GM19351 (cell line): Measurements from ENCODE around the gene CMA1.
"Not testable (repeated sequence)": the region's sequence is repeated elsewhere in the genome, so short reads cannot be mapped to it uniquely, and the experiment has no call there.

Source experiments
- ATAC-seq: cut with Tn5 transposase; IDR thresholded peaks from one replicate; pipeline ENCODE4 v1.9.1; 2021; ENCODE audit warnings: mild to moderate bottlenecking, moderate library complexity; ENCODE audit not compliant: unreplicated experiment

The CMA1 gene

GRCh38 chr14:24508155-24508840 is at the start of gene CMA1:
Gene CMA1, minus strand, starts transcription at chr14:24508265. Its CDS starts 30 bp downstream, at chr14:24508235.
- peak; percentile 63 for ATAC-seq

- ATAC-seq, result no peak
These were observed 48.7 kb upstream of the CMA1 start for GRCh38 chr14:24556756-24557155.

- ATAC-seq, result not testable (repeated sequence)
These were observed 41.0 kb upstream of the CMA1 start for GRCh38 chr14:24549064-24549463.

- ATAC-seq, result no peak
These were observed 34.4 kb upstream of the CMA1 start for GRCh38 chr14:24542346-24542936.

GRCh38 chr14:24535737-24536136 is 27.7 kb upstream of the CMA1 start:
- ATAC-seq, result peak; percentile 43

- ATAC-seq, result no peak
These were observed 26.2 kb upstream of the CMA1 start for GRCh38 chr14:24534286-24534685.

GRCh38 chr14:24525877-24526620 is 18.0 kb upstream of the CMA1 start:
- ATAC-seq, result not testable (repeated sequence)

- ATAC-seq, result no peak
These were observed 10.8 kb upstream of the CMA1 start for GRCh38 chr14:24518851-24519250.

GRCh38 chr14:24514209-24514608 is 6.1 kb upstream of the CMA1 start:
- ATAC-seq, result no peak

- no peak for ATAC-seq
These were observed 4.9 kb upstream of the CMA1 start for GRCh38 chr14:24513009-24513408.

GRCh38 chr14:24506443-24506842 is 1.6 kb downstream of the CMA1 start:
- ATAC-seq, result no peak

- ATAC-seq, result no peak
These were observed 3.6 kb downstream of the CMA1 start for GRCh38 chr14:24504425-24504950.

- not testable (repeated sequence) for ATAC-seq
These were observed 16.3 kb downstream of the CMA1 start for GRCh38 chr14:24491586-24492408.

GRCh38 chr14:24483604-24484252 is 24.3 kb downstream of the CMA1 start:
- ATAC-seq, result peak; percentile 48

GRCh38 chr14:24482699-24483303 is 25.3 kb downstream of the CMA1 start:
- ATAC-seq, result not testable (repeated sequence)

GRCh38 chr14:24481622-24482324 is 26.3 kb downstream of the CMA1 start:
- peak; percentile 83 for ATAC-seq

- not testable (repeated sequence) for ATAC-seq
These were observed 28.1 kb downstream of the CMA1 start for GRCh38 chr14:24479999-24480398.

- ATAC-seq, result no peak
These were observed 32.8 kb downstream of the CMA1 start for GRCh38 chr14:24475261-24475660.

- ATAC-seq, result no peak
These were observed 34.9 kb downstream of the CMA1 start for GRCh38 chr14:24473211-24473610.
